HTERT RPE-1 (cell line): ENCODE data around the gene TBC1D22A.

Experiments
- in situ Hi-C: fragments of 300-500 bp; cut with MboI; formaldehyde crosslinking; loops from 4 replicates; pipeline ENCODE4 v1.14.3; 2020; ENCODE audit warnings: low sequenced_read_pairs

Gene TBC1D22A

DNA sequence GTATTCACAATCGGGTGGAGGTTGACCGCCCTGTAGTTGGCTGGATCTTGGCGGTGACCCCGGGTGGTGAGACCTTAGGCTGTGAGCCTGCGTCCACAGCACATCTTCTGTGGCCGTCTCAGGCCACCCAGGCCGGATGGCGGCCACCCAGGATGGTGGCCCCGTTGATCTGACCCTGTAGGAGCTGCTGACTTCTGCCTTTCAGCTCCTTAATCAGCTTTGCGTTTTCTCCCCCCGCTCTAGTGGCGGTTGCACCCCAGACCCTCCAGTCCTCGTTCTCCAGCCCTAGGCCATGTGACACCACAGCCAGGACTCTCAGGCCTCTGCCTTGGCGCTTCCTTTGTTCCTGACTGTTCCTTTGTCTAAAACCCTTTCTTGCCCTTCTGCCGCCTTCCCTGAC is 244.0 kb downstream of the TBC1D22A start:
- in situ Hi-C loops = no loop called here

DNA sequence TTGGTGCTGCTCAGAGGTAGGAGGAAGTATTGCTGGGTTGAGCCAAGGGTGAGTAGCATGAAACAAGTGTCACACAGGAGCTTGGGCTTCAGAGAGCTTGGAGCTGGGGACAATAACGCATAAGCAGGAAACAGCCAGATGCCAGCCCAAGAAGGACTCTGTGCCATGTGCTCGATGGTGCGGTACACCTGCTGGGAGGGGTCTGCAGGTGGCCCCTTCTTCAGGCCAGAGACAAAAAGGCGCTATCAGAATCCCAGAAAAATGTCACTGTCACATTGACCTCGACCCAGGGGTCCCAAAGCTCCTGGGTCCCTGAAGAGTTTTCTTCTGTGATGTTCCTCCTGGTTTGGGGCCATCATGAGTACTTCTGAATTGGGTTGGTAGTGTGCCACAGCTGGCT is 244.4 kb downstream of the TBC1D22A start:
- in situ Hi-C loops = no loop called here

DNA sequence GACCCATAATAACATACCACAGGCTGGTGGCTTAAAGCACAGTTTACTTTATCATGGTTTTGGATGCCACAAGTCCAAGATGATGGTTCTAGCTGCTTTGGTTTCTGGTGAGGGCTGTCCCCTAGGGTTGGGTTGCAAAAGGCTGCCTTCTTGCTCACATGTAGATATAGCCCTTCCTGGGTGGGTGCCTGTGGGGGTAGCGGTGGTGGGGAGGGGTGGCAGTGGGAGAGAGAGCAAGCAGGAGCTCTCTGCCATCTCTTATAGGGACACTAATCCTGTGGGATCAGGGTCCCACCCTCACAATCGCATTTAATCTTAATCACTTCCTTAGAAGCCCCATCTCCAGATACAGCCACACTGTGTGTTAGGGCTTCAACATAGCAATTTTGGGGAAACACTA is 245.0 kb downstream of the TBC1D22A start:
- in situ Hi-C loops = no loop called here

DNA sequence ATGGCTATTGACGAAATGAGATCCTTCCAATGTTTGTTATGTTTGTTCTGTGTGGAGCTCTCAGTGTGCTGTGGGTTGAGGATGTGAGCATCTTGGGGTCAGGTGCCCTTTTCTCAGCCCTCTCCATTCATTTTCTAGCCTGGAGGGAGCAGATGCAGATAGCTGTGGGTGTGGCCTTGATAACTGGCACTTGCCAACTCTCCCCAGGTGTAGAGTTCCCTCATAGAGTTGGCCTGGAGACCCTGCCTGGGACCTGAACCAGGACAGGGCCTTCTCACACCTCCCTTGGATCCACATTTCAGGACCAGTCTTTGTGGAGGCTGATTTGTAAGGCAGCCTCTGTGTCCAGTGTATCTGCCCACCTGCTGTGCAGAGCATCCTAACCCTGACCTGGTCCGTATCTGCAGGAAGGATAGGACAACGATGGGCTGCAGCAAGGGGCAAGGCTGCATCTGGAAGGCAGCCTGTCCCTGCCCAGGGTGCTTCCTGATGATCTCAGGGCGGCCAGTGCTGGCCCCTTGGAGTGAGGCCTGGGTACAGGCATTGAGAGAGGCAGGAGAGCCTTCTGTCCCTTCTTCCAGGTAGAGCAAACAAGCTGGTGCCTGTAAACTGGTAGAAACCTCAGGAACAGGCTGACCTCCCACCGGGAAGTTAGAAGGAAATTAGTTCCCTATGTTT is 245.9 kb downstream of the TBC1D22A start:
- in situ Hi-C loops = no loop called here

DNA sequence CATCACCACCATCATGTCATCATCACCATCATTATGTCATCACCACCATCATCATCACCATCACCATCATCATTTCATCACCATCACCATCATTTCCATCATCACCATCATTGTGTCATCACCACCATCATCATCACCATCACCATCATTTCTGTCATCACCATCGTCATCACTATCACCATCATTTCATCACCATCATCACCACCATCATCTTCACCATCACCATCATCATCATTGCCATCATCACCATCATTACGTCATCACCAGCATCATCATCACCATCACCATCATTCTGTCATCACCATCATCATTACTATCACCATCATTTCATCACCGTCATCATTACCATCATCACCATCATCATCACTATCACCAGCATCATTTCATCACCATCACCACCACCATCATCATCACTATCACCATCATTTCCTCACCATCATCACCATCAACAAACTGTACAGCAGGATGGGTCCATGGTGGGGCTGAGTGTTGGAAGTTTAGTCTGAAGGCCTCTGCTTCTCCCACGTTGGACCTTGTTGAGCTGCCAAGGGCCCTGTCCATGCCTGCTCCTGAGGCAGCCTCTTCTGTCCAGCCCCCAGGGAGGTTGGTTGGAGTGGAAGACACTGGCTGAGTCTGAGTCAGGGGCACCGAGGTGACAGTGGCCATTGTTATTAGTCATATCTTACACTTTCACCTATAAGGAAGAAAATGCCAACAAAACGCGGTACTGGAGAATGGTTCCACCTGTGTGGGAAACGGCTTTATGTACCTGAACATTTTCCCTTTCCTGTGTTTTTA is 247.1 kb downstream of the TBC1D22A start:
- in situ Hi-C loops = no loop called here

DNA sequence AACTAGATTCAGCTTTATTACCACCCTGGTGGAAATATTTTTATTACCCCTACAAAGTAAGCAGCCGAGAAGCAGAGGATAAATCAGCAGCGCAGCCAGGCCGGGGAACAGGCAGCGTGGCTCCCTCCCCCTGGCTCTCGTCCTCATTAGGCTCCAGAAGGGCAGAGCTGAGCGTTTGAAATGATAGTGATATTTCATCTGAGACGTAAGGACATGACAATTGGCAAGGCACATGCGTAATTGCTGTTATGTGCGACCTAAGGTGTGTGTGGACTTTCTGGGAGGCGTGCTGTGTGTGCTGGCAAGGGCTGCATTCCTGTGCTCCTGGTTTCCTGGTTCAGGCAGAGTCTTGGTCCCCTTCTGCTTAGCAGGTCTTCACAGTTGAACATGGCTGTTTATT is 247.8 kb downstream of the TBC1D22A start:
- in situ Hi-C loops = no loop called here

DNA sequence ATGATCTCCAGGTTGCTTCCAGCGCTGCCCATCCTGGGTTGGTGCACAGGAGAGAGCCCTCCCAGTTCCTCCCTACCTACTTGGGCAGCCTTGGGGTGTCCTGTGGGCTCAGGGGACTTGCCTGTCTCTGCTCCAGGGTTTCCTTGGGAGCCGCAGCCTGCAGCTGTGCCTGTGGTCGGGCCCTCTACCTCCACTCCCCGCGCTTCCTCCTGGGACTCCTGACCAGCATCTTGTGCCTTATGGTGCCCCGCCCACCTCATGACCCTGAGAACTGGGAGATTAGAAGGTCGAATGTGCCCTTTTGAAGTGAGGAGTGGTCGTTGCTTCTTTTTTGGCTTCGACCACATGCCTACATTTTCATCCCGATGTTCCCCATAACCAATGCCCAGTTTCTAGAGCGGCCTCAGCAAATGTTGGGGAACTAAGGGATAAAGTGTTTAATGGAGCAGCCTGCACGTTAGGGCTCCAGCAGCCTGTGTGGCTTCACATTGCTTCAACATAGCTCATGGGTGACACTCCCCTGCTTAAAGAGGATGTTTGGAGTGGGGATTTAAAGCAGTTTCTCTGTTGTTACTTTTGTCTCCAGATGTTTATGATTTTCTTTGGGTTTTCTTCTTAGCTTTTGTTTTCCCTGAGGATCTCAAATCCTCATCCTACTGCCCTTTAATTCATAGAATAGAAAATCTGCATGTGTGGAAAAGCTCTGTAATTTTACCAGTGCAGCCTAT is 248.8 kb downstream of the TBC1D22A start:
- in situ Hi-C loops = no loop called here

DNA sequence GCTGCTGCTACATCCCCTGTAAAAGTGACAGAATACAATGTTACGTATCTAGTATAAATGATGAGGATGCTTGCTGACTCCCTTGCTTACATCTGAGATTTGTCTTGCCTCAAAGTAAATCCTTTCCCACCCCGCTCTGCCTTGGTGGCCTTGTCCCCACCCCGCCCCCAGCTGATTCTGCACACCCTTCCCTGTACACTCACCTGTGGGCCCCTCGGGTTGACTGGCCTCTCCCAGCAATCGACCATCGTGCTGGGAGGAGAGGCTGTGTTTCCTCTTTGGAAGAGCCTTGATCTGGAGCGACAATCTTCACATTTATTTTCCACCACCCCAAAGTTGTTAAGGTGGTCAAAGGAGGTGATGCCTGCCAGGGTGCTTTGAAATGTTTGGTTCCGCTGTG is 249.4 kb downstream of the TBC1D22A start:
- in situ Hi-C loops = no loop called here

DNA sequence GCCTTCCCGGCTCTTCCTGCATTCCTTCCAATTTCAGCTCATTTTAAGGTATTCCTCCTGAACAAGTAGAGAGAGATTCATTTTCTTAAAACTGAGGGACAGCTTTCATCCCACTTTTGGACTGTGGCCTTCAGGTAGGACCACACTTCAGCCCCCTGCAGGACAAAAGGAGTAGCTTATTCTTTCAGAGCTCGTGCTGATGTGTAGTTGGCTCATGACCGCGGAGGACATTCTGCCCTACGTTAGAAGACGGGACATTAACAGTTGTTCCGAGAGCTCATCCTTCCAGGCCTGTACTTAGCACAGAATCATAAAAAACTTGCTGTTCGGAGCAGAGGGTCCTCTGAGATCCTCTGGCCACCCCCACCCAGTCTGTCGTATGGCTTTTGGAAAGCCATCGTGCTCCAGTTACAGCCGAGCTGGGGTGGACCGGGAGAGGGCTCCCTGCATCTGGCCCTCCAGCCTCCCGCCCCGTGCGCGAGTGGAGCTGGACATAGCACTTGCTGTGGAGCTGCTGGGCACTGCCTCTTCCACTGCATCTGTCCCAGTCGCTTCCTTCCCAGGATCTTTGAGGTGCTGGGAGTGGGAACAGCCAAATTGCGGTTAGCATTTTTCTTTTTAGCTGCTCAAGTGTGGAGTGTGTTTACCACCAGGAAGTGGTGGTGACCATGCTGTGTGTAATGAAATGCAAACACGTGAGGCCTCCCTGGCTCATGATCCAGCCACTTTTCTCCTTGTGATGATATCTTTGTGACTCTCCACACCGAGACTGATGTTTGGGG is 250.3 kb downstream of the TBC1D22A start:
- in situ Hi-C loops = no loop called here

DNA sequence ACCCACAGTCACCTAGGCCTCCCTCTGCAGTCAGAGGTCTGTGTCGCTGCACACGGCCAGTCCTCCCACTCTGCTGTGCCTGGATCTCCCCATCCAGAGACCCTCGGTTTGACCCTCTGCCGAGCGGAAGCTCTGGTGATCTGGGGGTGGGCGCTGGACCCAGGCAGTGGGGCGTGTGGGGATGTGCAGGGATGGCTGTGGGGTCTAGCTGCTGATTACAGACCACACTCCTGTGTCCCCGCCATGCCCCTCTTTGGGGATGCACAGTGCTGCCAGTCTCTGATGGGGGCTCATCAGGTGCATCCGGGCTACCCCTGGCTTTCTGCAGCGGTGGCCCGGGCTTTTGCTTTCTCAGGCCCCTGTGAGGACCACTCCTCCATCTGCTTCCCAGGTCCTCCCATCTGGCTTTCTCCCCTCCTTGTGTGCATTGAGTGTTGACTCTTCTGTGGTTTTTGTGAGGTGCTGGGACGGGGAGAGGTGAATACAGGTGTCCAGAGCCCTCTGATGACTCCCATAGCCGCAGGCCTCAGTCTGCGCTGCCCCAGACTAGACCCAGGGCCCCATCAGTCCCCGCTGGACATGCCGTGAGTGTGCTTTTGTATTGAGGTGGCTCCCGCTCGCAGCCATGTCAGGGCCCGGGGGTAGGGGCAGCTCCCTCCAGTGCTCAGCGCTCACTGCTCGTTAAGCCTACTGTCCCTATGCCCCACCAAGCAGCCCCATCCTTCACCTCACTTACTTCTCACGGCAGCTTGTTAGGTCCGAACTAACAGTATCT is 251.6 kb downstream of the TBC1D22A start:
- in situ Hi-C loops = no loop called here

DNA sequence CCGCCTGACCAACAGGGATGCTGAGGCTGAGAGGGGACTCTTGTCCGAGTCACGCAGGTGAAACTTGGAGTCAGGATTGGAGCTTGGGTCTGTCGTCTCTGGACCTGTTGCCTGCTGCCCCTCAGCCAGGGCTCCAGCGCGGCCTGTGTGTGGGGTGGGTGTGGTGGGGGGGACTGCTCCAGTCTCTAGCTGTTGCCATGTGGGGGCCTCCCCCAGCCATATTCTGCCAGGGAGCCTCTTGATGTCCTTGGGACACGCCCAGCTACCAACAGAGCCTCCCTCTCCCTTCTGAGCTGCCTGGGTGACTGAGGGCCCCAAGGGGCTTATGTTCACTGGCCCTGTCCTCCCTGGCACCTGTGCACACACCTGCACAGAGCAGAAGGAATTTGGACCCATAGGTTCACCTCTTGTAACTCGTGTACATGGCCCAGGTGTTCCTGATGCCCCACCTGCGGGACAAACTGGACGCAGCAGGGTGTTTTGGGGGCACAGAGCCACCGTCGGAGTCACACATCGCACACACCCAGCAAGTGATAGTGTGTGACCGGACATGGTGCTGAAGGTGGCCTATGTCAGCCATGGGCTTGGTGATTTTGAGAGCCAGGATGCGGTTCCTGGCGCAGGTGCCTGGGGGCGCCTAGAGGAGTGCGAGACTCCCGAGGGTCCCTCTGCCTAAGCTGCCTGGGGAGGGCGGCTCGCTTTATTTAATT is 252.3 kb downstream of the TBC1D22A start:
- in situ Hi-C loops = no loop called here

DNA sequence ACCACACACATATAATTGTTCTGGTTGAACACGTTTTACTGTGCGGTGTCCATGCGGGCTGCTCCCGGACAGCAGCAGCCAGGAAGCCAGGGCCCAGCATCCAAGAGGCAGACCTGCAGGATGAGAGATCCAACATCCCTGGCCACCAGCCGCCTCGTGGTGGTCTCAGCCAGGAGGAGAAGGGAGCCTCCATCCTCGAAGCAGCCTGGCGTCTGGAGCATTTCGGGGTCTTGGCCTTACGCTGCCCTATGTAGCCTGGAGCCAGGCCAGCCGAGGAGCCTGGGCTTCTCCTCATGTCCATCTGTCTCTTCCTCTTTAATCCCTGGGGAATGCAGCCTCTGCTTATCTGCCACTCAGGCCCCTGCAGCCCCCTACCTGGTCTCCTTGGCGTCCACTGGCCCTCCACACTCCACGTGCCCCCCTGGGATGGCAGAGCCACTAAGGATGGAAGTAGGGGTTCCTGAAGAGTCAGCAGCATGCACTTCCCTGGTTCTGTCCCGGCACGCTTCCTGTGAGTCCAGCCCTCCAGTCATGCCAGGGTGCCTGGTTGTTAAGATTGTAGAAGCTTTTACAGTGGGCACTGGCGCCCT is 253.2 kb downstream of the TBC1D22A start:
- in situ Hi-C loops = no loop called here

DNA sequence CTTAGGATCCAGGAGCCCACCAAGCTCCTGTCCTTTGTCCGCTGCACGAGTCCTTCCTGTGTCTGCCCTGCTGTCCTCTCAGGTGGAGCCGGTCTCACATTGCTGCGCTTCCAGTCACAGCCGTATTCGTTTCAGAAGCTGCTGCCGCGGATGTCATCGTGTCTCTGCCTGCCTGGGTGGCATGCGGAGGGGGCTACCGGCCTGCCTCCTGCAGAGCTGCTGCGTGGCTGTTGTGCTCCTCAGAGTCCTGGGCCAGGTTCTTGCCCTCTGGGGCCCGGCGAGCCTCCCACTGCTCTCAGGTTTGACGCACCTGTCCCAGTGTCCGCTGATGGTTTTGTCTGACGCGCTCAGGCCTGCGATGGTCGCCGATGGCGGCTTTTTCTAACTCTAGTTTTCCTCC is 254.2 kb downstream of the TBC1D22A start:
- in situ Hi-C loops = no loop called here

DNA sequence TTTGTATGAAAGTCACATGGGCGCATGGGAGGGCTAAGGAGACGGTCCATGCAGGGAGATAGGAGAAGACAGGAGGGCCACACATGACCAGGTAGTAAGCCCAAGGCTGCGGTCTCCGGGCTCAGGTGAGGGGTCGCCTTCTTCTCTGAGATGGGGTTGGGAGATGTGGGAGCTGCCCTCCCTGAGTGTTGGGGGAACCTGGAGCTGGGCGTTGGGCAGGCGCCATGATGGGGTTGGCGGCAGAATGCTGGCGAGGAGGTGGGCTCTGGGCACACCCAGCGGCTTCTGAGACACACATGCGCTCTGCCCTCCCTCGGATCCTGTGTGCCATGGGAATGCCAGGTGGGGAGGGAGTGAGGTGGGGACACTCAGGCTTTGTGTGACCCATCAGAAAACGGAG is 254.8 kb downstream of the TBC1D22A start:
- in situ Hi-C loops = no loop called here

DNA sequence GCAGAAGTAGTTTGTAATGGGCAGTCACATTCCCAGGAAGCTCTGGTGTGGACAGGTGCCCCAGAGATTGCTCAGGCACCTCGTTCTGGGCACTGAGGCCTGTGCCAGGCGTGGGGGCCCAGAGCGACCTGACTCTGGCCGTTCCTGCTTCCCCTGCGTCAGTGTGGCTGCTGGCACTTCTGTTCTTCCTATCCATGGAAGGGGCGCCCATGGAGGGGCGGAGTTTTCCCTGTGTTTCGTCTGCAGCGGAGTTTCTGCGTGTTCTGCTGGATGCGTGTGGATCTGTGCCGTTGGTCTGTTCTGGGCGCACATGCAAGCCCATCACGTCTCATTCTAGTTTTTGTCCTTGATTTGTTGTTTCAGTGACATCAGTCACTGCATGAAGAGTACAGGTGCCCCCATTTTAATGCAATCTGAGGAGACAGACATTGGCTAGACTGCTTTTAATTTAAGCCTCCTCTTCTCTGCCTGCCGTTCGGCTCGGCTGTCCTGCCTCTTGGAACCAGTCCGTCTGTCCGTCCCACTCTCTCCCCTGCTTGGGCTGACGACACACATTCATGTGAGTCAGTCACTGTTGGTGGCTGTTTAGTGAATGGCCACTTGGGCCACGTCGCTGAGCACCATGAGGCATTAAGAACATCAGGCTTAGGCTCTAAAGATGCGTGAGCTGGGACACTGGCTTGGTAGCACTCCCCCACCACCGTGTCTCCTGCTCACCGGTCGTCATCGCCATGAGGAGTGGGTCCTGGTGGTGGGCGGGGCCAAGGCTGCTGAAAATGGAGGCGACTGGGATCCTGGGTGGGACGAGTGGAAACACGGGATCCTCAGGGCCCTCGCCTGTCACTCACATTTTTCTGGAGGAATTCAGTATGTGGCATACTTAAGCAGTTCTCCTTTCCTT is 255.8 kb downstream of the TBC1D22A start:
- in situ Hi-C loops = no loop called here

DNA sequence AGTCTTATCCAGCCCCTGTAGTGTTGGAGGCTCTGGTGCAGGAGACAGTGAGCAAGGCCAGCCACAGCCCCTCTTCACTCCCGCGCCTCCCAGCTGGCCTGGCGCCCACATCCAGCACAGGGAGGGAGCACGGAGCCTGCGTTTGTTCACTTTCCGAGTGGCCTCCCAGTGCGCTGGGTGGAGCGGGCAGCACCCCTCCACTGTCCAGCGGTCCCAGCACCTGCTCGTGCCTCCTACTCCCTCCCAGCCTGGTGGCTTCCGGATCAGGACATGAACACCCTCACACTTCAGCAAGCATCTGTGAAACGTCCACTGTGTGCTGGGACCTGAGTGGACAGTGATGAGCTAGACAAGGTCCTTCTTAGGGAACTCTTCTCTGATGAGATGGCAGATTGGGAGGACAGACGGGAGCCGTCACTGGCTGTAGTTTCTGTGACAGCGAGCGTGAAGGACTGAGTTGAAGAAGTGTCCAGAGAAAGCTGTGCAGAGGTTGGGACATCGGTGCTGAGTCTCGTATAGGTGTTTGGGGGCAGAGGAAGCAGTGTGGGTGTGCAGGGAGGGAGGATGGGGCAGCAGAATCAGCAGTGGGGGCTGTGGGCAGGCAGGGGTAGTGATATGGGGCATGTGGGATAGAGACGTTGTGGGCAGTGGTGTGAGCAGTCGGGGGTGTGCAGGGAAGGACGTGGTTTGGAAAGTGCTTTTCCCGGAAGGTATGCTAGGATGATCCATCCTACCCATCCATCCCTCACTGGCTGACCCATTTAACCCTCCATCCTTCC is 256.8 kb downstream of the TBC1D22A start:
- in situ Hi-C loops = no loop called here

DNA sequence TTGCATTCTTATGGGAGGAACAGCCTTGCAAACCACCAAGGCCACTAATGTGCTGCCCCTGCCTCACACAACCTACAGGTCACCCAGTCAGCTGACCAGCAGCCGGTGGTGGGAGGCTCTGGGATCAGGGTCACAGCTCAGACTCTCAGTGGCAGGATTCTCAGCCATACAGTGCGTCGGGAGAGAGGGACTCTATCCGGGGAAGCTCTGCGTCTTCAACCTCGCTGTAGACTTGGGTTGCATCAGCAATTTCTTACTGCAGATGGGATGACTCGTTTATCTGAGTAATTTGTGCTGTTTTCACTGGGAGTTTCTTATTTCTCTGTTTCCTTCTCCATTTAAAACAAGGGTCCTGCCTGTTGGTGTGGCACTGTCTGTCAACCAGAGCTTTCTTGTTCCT is 257.7 kb downstream of the TBC1D22A start:
- in situ Hi-C loops = no loop called here
